Stimulated activated CD8-positive, alpha-beta memory T cell treated with anti-CD3 and anti-CD28 coated beads, Interleukin-12 subunit alpha, Interleukin-12 subunit beta, amount 100 ng/mL, for 4 hours (primary cell): ENCODE measurements around the gene CDC20B.
"Not testable (repeated sequence)": the region's sequence is repeated elsewhere in the genome, so short reads cannot be mapped to it uniquely, and the experiment has no call there.

ENCODE experiments used
- DNase-seq: peaks from one replicate; pipeline ENCODE4 v3.0.0-alpha.2; 2020; ENCODE audit warnings: low read depth

Gene CDC20B

DNA sequence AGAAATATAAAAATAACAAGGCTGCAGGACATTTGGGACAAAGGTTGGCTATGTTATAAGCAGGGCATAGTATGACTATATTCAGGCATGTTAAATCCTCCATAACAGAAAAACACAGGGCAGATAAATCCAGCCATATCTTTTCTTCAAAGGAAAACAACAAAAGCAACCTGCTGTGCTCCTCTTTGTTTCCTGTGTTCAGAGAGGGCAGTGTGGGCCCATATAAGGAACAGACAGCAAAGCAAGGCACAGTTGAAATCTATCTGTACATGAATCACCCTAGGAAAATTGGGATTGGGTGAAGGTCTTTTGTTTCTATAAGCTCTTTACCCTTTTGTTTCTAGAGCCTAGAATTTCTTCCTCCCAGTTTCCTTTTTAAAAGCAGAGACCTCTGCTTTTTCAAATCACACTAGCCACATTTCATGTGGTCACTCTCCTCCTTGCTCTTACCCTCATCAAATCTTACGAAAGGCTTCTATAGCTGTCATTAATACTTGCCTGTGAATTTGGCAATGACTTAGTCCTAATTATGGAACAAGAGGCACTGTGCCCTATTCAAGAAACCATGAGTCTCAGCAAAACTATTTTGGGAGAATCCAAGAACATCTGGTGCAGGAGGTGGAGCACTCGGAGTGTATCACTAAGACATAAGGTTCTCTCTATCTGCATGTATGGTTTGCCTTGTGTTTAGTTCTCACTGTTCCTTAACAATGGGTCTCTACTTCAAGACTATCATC lies 68.8 kb downstream of the CDC20B start:
- no peak for DNase-seq

DNA sequence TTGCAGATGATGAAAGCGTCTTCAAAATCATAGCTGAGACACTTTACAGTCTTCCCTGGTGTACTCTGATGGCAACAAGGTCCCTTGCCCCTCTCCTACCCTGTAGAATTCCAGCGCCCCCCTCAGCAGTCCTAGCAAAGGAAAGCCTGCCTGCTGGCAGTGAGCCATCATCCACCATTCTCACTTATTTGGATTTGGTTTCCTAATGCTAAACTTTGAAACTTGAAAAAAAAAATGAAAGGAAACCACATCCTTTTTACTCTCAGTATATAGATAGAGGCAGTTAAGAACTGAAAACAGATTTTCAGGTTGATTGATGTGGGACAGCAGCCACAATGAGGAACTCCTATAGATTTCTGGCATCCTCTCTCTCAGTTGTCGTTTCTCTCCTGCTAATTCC lies 70.6 kb downstream of the CDC20B start, which contains the start of gene GZMA:
TSS of gene GZMA (plus strand) at position 299 of the 400 bp plus-strand sequence. CDS start at position 336, 37 bp downstream.
- no peak for DNase-seq

DNA sequence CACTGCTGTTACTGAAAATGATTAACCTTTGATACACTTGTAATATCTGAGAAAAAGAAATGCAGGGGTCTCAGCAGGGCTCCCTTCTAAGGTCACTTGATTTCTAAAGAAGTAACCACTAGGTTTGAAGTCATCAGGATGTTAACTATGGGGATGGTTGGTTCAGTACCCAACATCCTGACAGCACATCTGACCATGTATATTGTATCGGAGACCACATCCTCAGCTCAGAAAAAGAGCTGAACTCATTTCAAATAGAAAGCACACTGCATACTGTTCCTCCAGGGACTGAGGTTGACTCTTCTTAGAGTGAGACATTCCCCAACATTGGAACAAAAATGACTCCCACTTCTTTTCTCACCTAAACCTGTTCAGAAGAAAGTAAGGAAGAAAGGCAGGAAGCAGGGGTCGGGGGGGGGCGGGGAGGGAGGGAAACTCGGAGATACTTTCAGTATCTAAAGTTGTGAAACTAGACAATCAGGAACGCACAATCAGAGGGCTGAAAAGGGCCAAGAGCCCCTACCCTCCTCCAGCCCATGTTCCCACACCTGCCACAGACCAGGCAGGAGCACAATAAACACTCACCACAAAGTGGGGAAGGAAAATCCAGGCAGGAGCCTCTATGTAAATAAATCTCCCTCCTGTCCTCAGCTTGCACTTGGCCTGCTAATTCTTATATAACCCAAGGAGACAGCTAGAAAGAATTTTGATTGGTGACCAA lies 71.3 kb downstream of the CDC20B start:
- no peak for DNase-seq

DNA sequence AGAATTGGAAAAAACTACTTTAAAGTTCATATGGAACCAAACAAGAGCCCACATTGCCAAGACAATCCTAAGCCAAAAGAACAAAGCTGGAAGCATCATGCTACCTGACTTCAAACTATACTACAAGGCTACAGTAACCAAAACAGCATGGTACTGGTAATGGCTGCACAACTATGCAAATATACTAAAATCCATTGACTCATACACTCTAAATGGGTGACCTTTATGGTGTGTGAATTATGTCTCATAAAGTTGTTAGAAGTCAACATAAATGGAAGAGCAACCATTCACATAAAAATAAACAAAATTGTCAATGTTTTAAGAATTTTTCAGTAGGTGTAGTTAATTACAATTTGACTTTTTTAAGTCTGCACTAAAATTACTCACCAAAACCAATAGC lies 71.8 kb downstream of the CDC20B start:
- not testable (repeated sequence) for DNase-seq

DNA sequence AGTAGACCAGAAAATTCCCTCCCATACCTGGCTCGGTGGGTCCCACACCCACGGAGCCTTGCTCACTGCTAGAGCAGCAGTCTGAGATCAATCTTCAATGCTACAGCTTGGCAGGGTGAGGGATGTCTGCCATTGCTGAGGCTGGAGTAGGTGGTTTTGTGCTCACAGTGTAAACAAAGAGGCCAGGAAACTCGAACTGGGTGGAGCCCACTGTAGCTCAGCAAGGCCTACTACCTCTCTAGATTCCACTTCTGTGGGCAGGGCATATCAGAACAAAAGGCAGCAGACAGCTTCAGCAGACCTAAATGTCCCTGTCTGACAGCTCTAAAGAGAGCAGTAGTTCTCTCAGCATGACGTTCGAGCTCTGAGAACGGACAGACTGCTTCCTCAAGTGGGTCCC lies 76.1 kb downstream of the CDC20B start:
- DNase-seq: no peak

DNA sequence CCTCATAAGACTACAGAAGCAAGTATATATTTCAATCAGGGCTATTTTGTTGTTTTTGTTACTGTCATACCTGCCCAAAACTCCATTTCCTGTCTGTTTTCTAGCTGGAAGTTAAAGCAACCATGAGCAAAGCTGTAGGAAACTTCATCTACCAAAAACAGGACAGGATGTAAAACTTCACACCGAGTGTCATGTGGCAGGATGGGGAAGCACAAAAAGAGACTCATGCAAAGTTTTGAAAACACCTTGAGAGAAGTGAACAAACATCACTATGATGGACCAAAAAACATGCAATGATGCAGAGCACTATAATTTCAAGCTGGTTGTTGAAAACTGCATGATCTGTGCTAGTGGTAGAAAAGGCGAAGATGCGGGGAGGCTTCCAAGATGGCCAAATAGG lies 76.8 kb downstream of the CDC20B start:
- no peak for DNase-seq

DNA sequence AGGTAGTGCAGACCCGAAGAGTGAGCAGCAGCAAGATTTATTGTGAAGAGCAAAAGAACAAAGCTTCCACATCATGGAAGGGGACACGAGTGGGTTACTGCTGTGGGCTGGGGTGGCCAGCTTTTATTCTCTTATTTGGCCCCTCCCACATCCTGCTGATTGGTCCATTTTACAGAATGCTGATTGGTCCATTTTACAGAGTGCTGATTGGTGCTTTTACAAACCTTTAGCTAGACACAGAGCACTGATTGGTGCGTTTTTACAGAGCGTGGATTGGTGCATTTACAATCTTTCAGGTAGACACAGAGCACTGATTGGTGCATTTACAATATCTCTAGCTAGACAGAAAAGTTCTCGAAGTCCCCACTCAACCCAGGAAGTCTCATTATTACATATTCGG lies 82.0 kb downstream of the CDC20B start:
- not testable (repeated sequence) for DNase-seq

DNA sequence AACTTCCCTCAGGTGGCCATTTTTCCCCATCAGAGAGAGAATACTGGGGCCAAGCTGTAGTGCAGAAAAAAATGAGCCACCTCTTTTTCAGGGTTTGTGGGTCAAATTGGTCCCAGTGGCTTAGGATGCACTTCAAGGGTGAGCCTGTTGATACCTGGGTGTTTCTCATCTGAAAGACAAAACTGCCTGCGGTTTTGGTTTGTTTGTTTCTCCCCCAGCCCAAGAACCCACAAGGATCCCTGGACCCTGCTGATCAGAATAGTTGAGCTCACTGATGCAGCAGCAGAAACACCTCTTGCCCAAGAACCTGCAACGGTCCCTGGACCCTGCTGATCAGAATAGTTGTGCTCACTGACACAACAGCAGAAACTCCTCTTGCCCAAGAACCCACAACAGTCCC lies 83.7 kb downstream of the CDC20B start:
- DNase-seq: not testable (repeated sequence)

DNA sequence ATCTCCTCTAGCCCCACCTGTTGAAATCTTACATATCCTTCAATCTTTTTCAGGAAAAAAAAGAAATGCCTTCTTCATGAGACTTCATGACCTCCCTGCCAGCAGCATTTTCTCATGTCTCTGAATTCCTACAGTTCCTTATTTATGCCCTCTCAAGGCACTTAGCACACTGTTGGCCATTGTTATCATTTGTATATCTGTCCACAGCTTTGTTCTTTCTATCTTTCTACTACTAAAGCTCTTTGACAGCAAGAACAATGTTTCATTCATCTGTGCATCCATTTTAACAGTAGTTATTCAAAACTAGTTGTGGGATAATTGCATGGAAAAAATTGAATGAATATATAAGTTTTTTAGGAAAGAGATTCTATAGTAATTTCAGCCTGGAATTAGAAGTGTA lies 91.4 kb downstream of the CDC20B start:
- no peak for DNase-seq

DNA sequence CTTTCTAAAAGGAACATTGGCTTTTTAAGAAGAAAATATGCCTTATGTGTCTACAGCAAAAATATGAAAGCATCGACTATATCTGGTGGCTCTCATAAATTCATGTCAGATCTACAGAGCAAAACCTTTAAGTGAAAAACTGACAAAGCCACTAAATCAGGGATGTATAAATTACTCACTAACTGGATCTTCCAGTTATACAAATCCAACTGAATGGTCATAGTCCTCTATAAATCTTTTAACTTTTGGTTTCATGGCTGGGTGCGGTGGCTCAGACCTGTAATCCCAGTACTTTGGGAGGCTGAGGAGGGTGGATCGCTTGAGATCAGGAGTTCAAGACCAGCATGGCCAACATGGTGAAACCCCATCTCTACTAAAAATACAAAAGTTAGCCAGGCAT lies 99.8 kb downstream of the CDC20B start:
- no peak for DNase-seq

DNA sequence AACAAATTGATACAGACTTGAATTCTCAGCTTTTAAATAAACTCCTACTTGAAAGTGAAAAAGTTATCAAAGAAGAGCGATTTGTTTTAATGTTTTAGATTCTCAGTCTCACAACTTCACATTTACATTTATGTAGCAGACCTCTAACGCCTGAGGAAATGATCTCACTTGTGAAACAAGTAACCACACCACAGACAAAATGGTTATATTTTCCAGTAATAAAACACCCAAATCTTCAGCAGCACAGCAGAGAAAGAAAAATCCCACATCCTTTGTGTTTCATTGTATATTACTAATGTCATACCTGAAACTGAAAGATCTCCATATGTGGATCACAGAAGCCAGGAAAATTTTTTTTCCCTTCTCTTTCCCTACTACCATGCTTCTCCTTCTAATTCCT lies 100.3 kb downstream of the CDC20B start:
- DNase-seq: no peak

DNA sequence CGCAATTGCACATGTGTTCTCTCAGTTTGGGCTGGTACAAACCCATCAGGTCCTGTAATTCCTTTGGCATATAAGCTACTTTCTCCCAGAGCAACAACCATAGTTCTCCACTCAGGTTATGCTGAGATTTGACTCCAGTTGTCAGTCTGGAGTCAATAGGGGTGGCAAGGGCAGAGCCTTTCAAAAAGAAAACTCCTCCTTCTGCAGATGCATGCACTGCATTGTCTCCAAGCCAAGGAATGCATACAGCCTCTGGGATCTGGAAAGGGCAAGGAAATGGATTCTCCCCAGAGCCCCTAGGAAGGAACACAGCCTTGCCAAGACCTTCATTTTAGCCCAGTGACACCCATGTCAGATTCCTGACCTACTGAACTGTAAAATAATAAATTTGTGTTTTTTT lies 101.6 kb downstream of the CDC20B start:
- DNase-seq: no peak

DNA sequence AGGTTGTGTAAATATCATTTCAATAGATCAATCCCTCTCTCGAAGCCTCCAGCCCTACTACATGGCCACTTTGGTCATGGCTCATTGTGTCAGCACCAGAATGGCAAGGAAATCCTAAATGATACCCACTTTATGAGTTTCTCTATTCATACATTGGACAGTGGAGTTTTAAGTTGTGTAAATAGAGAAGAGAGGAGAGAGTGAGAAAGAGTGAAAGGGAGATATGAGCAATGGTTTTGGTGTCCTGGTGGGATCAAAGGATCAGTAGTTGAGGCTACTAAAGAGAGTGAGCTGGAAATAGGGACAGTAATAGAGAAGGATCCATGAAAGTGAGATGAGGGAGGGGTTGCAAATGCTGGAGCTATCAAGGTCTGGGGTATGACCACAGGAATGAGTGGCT lies 102.0 kb downstream of the CDC20B start:
- DNase-seq: no peak

DNA sequence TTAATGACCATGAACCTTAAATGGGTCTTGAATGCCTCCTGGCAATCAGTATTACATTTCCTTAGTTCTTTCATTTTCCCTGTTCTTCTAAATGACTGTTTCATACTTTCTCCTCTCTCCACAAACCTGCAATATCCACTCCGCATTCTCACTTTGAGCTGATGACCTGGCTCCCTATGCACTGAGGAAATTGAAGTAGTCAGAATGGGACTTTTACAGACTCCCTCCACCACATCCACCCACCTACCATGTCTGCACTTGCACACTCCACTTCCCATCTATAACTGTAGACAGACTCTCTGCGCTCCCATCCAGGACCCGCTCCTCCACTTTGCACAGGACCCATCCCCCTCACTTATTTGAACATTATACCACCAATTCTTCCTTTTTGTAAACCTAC lies 106.7 kb downstream of the CDC20B start:
- DNase-seq: no peak

DNA sequence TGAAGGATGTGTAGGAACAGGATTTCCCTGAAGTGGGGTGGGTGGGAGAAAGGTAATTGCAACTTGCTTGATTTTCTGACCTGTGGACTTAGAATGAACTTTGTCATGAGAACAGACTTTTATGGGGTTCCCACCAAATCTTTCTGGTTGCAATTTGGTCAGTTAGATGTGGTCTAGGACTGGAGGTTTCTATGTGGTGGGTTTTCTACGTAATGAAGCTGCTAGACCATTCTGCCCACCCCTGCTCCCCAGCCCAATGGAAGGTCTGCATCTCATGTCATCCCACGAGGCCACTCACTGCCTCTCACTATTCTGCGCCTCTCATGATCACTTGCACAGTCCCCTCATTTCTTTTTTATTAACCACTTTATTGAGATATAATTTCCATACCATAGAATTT lies 108.5 kb downstream of the CDC20B start:
- DNase-seq: no peak

DNA sequence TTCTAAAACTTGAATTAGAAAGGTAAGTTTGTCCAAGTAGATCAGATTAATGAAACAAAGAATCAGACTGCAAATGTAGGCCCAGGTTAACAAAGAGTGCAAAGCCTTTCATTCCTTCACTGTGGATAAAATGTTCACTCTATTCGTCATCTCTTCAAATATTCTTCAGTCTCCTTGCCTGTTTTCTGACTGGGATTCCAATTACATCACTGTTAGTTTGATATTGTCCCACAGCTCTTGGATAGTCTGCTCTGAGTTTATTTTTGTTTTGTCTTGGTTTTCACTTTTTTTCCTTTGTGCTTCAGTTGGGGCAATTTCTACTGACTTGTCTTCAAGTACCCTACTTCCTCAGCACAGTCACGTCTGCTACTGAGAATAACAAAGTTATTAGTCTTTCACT lies 109.1 kb downstream of the CDC20B start:
- DNase-seq: no peak

DNA sequence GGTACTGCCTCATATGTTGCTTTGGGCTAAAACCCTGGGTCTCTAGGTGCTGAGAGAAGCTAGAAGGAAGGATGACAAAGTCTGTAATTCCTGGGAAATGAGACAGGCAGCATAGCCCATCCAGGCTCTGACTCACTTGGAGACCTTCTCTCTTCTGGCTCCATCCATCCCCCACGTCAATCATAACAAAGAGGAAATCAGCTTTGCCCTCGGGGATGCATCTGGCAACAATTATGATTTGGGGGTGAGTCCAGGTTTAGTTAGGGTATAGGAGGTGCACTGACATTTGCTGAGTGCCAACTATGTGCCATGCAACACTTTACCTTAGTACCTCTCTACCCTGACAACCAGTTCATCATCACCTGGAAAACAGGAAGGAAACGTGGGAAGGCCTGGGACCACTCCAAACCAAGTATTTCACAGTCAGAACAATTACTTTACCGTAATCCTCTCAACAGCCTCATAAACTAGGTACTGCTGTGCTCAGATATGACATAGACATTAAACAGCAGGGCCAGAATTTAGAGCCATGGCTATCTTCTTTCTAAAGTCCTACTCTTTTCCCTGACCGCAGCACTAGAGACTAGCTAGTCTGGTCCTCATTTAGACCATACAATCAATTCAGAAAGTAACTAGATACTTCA lies 109.6 kb downstream of the CDC20B start:
- no peak for DNase-seq
